Measurements from ENCODE around the gene BRAP.
A peak's percentile ranks its signal among the peaks of the same experiment; 100 is the strongest.
"Not testable (repeated sequence)": the region's sequence is repeated elsewhere in the genome, so short reads cannot be mapped to it uniquely, and the experiment has no call there.

The BRAP gene, protein sequence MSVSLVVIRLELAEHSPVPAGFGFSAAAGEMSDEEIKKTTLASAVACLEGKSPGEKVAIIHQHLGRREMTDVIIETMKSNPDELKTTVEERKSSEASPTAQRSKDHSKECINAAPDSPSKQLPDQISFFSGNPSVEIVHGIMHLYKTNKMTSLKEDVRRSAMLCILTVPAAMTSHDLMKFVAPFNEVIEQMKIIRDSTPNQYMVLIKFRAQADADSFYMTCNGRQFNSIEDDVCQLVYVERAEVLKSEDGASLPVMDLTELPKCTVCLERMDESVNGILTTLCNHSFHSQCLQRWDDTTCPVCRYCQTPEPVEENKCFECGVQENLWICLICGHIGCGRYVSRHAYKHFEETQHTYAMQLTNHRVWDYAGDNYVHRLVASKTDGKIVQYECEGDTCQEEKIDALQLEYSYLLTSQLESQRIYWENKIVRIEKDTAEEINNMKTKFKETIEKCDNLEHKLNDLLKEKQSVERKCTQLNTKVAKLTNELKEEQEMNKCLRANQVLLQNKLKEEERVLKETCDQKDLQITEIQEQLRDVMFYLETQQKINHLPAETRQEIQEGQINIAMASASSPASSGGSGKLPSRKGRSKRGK

GRCh38 chr12:111685811-111686573 is at the start of gene BRAP, which contains the start of gene ACAD10:
Gene BRAP, minus strand, starts transcription at chr12:111685956. Its CDS starts 164 bp downstream, at chr12:111685792.
Gene ACAD10, plus strand, starts transcription at chr12:111686053. Its CDS starts 6,657 bp downstream, at chr12:111692710.
- DNase-seq (ENCODE audit: low read depth) = peak; percentile 78

- DNase-seq (ENCODE audit: low read depth) = no peak
Measured at GRCh38 chr12:111733340-111733915, 47.7 kb upstream of the BRAP start.

DNA sequence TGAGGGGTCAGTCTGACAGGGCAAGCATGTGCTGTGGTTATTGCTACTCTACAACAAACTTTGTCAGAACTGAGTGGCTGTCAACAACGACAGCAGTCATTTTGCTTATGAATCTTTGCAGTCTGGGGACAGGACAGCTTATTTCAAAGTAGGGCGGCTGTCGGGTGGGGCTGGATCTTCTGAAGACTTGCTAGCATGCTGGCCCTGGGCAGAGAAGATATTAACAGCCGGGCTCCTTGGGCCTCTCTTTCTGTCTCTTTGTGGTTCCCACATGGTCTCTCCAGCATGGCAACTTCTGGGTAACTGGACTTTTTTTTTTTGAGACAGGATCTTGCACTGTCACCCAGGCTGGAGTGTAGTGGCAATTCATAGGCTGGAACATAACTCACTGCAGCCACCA is 47.0 kb upstream of the BRAP start:
- no peak for DNase-seq (ENCODE audit: low read depth)

- DNase-seq (ENCODE audit: low read depth) = no peak
Measured at GRCh38 chr12:111730420-111730819, 44.7 kb upstream of the BRAP start.

- no peak for DNase-seq (ENCODE audit: low read depth)
Measured at GRCh38 chr12:111728795-111729194, 43.0 kb upstream of the BRAP start.

- not testable (repeated sequence) for DNase-seq (ENCODE audit: low read depth)
Measured at GRCh38 chr12:111723646-111724360, 38.0 kb upstream of the BRAP start.

GRCh38 chr12:111720457-111720856 is 34.7 kb upstream of the BRAP start:
- DNase-seq (ENCODE audit: low read depth) = no peak

- not testable (repeated sequence) for DNase-seq (ENCODE audit: low read depth)
Measured at GRCh38 chr12:111719316-111719715, 33.6 kb upstream of the BRAP start.

GRCh38 chr12:111715279-111715678 is 29.5 kb upstream of the BRAP start:
- DNase-seq (ENCODE audit: low read depth) = no peak

DNA sequence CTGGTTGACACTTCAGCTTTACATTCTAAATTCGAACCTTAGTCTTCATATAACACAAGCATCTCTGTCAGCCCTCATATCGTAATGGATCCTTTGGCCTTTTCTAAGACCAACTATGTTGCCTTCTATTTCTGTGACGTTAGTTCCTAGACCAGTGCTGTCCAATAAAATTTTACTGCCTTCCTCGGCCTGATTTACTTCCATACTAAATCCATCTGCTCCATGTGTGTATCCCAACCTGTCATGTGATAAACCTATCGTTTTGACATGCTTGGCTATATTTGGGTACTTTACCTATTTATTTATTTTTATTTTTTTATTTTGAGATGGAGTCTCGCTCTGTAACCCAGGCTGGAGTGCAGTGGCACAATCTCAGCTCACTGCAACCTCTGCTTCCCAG is 20.4 kb upstream of the BRAP start:
- no peak for DNase-seq (ENCODE audit: low read depth)

DNA sequence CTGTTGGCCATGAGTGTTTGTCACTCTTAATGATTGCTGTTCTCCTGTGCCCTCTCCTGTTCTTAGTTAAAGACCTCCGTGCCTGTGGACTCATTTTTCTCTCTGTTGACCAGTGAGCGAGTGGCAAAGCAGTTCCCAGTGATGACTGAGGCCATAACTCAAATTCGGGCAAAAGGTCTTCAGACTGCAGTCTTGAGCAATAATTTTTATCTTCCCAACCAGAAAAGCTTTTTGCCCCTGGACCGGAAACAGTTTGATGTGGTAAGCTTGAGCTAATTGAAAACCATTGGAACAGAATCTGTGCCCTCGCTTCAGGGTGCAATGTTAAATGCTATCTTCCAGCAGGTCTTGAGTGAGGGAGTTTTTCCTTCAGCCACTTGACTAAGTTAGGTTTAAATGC is 19.9 kb upstream of the BRAP start:
- DNase-seq (ENCODE audit: low read depth) = no peak

- no peak for DNase-seq (ENCODE audit: low read depth)
Measured at GRCh38 chr12:111699962-111700361, 14.2 kb upstream of the BRAP start.

DNA sequence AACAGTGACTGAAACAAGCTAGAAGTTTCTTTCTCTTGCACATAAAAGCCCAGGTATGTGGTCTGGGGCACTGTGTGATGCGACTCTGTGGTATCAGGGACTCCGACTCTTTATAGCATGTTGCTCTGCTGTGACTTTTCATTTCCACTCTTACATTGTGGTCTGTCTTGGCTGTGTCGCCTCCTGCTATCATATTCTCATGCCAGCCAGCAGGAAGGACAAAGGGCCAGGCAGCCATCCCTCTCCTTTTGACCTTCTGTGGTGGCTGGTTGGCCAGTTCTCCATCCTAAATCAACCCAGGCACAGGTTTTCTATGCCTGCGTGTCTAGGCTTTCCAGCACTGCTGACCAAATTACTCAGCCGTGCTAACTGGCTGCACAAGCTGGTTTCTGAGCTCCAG is 8.1 kb upstream of the BRAP start:
- no peak for DNase-seq (ENCODE audit: low read depth)

DNA sequence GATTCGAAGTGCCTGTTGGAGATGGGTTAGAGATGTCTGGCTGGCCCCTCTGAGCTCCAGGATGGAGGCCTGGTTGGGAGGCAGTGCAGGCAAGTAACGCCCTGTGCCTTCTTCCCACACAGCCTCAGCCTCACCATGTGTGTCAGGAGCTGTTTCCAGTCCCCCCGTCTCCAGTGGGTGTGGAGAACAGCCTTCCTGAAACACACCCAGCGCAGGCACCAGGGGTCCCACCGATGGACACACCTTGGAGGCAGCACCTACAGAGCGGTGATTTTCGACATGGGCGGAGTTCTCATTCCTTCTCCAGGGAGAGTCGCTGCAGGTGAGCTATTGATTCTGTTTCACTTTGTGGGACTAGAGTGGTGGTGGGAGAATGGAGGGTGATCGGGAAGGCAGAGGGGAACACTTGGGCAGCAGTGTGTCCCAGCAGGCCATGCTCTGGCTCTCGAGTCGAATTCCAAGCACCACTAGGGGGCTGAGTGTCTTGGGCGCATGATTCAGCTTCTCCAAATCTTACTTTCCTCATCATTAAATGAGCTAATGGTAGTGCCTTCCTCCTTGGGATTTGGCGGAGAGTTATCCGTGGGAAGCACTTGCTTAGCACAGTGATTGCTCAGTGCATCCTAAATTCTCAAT is 6.9 kb upstream of the BRAP start:
- no peak for DNase-seq (ENCODE audit: low read depth)

DNA sequence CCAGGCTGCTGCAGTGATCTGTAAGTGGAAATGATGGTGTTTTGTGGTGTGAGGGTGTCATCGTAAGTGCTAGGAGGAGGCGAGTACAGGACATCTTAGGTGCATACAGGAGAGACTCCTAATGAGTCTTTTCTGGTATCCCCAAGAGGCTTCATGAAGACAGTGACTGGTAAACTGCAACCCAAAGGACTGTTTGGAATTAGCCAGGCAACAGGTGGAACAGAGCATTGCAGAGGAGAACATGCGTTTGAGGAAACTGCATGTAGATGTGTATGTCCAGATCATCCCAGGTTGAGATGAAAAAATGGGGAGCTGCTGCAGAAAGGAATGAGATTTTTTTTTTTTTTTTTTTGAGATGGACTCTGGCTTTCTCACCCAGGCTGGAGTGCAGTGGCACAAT is 5.5 kb upstream of the BRAP start:
- DNase-seq (ENCODE audit: low read depth) = no peak

GRCh38 chr12:111687952-111688351 is 2.2 kb upstream of the BRAP start:
- no peak for DNase-seq (ENCODE audit: low read depth)

- no peak for DNase-seq (ENCODE audit: low read depth)
Measured at GRCh38 chr12:111687255-111687654, 1.5 kb upstream of the BRAP start.

GRCh38 chr12:111686574-111687105 is 884 bp upstream of the BRAP start:
- DNase-seq (ENCODE audit: low read depth) = no peak

GRCh38 chr12:111685322-111685810 is 390 bp downstream of the BRAP start:
- no peak for DNase-seq (ENCODE audit: low read depth)

DNA sequence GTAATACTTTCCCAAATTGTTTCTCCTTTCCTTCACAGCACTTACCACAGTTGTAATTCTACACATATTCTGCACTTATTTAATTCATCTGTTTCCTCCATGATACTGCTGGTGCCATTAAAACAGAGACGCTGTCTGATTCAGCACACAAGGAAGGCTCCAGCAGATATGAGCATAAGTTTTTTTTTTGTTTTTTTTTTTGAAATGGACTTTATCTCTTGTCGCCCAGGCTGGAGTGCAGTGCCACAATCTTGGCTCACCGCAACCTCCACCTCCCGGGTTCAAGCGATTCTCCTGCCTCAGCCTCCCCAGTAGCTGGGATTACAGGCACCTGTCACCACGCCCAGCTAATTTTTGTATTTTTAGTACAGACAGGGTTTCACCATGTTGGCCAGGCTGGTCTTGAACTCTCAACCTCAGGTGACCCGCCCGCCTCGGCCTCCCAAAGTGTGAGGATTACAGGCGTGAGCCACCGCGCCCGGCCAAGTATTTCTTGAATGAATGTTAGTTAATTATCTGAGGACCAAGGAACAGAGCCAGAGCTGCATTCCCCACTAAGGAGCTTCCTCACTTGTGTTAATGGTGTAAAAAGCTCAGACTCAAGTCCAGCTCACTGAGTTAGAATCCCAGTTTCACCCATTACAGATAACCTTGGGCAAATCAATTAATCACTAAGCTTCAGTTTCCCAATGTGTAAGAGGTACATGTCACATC is 1.1 kb downstream of the BRAP start:
- DNase-seq (ENCODE audit: low read depth) = not testable (repeated sequence)

Measured in stimulated activated CD8-positive, alpha-beta memory T cell treated with anti-CD3 and anti-CD28 coated beads, Interleukin-15, amount 100 ng/mL, for 1 hour (primary cell).